Tibial nerve (tissue), 4 donors: ENCODE data around the gene CCDC188. TPM values are rescaled to one million over a fixed set of nuclear protein-coding genes. Genes with fewer than 3 reads are reported as not detected.

Experiments
- DNase-seq, 2 donors: peaks; one replicate each; pipeline ENCODE4 v3.0.0-alpha.2; 2019; ENCODE audit warnings: low spot score in 2 of 2
- H3K27ac ChIP-seq, 4 donors: fragments of 200-600 bp; sonication (generic) in 3 of 4; one replicate each; pipeline ENCODE4 v1.5.1; 2017 to 2019; ENCODE audit warnings: mild to moderate bottlenecking in 1 of 4
- H3K27me3 ChIP-seq, 2 donors: fragments of 200-600 bp; sonication (generic) in 1 of 2; one replicate each; pipeline versions ENCODE4 v1.5.1 to v1.6.0; 2017 to 2019
- H3K36me3 ChIP-seq, 3 donors: fragments of 200-600 bp; sonication (generic); one replicate each; pipeline ENCODE4 v1.5.1; 2018 to 2019
- H3K4me1 ChIP-seq, 4 donors: fragments of 200-600 bp; sonication (generic) in 3 of 4; one replicate each; pipeline ENCODE4 v1.5.1; 2017 to 2019
- H3K4me3 ChIP-seq, 4 donors: fragments of 200-600 bp; sonication (generic) in 3 of 4; one replicate each; pipeline ENCODE4 v1.5.1; 2017 to 2019; ENCODE audit warnings: mild to moderate bottlenecking in 1 of 4, moderate library complexity in 1 of 4
- H3K9me3 ChIP-seq, 4 donors: fragments of 200-600 bp; sonication (generic) in 3 of 4; one replicate each; pipeline ENCODE4 v1.5.1; 2017 to 2019
- CTCF ChIP-seq, 5 experiments: fragments of 200-600 bp in 3 of 5; fragments of 450-650 bp in 2 of 5; sonication (generic) in 3 of 5; IDR thresholded peaks; one replicate each; pipeline ENCODE4 v1.5.1; 2016 to 2019; ENCODE audit warnings: antibody characterized with exemption in 5 of 5, mild to moderate bottlenecking in 3 of 5, moderate library complexity in 2 of 5
- EP300 ChIP-seq, 2 donors: sonication (generic); formaldehyde crosslinking; IDR thresholded peaks; one replicate each; pipeline ENCODE4 v1.6.1; 2017; ENCODE audit warnings: antibody characterized with exemption in 2 of 2, mild to moderate bottlenecking in 1 of 2
- POLR2A ChIP-seq, 2 donors: fragments of 450-650 bp; IDR thresholded peaks; one replicate each; pipeline ENCODE4 v1.6.1; 2017; ENCODE audit warnings: antibody characterized with exemption in 2 of 2, mild to moderate bottlenecking in 2 of 2, moderate library complexity in 2 of 2
- WGBS, 2 donors: methylation state at CpG; one replicate each; pipeline ENCODE4 v1.1.5; 2018; 5-methylcytosine and 5-hydroxymethylcytosine counted together
- total RNA-seq, 4 donors: library from RNA; depleted of rRNA; stranded (reverse); fragments of >200 nt; gene quantifications; one replicate each; pipeline ENCODE4 v1.1.0, GENCODE V29; 2016

Gene CCDC188
- total RNA-seq, 4 donors from 2014 or later = 1.5 to 12.4 (median 6.6) TPM

DNA sequence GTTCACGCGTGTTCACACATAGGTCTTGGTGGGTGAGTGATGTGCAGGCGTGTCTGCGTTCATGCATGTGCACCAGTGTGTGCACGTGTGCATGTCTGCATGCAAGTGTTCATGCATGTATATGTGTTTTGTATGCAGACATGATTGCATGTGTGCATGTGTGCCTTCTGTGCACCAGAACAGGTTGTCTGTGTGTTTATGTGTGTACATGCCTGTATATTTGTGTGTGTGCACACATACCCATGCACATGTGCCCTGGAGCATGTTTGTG lies 14.3 kb downstream of the CCDC188 start:
- TF ChIP-seq EP300 (IDR thresholded peaks at IDR 0.05) = no peak
- no peak for TF ChIP-seq POLR2A (IDR thresholded peaks at IDR 0.05)
- no peak for TF ChIP-seq CTCF (IDR thresholded peaks at IDR 0.05)
- 88 to 98% methylated on average over 5 of the region's 5 CpGs for WGBS, 2 donors
- DNase-seq = no peak
- Histone ChIP-seq H3K4me3 (no peak overlapping the region), H3K36me3 (peaks cover 0 to 28% (median 0%) of the 10 kb centered on the region in 3 donors), H3K9me3 (no peaks in the 10 kb centered on the region), H3K27ac (peak overlapping the region in 3 of 4 donors; percentile 46 to 94 (median 85)), H3K27me3 (no peaks in the 10 kb centered on the region), H3K4me1 (peaks cover 0 to 82% (median 56%) of the 10 kb centered on the region in 4 donors)

DNA sequence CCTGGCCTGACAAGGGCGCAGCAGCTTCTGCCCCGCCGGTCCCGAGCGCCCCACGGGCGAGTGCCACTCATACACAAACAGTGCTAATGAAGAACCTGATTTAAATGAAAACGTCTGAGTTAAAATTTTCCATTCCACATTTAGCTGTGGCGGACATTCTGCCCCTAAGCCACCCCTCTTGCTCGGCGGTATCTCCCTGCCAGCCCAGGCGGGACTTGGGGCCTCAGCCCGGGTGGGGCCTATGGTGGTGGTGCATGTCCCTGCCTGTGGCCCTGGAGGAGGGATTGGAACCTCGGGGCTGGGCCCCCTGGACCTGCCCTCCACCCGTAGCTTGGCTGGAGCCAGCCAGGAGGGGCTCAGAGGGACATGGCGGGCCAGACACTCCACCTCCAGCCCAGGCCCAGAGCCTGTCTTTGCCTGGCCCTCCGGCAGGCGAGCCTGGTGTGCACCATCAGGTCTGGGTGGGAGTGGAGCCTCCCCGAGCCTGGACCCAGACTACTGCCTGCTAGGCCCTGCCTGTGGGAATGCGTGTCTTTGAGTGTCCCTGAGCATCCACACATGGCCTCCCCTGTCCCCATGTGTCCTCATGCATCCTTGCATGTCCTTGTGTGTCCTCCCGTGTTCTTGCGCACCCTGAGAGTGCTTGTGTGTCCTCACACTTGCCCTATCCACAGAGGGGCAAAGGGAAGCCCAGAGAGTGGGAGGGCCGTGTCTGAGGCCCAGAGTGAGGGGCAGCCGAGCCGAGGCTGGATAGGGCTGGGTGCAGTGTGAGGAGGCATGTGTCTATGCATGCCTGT lies 14.9 kb downstream of the CCDC188 start:
- DNase-seq = no peak
- TF ChIP-seq EP300 (IDR thresholded peaks at IDR 0.05) = no peak
- TF ChIP-seq CTCF (IDR thresholded peaks at IDR 0.05) = no peak
- no peak for TF ChIP-seq POLR2A (IDR thresholded peaks at IDR 0.05)
- 76 to 78% methylated on average over 22 of the region's 25 CpGs for WGBS, 2 donors
- H3K4me3 ChIP-seq = no peak overlapping the region
- no peaks in the 10 kb centered on the region for H3K27me3 ChIP-seq
- peaks cover 0 to 82% (median 56%) of the 10 kb centered on the region in 4 donors for H3K4me1 ChIP-seq
- peaks cover 0 to 22% (median 0%) of the 10 kb centered on the region in 3 donors for H3K36me3 ChIP-seq
- H3K27ac ChIP-seq = peak overlapping the region in 3 of 4 donors; percentile 31 to 94 (median 85)
- H3K9me3 ChIP-seq = no peaks in the 10 kb centered on the region

DNA sequence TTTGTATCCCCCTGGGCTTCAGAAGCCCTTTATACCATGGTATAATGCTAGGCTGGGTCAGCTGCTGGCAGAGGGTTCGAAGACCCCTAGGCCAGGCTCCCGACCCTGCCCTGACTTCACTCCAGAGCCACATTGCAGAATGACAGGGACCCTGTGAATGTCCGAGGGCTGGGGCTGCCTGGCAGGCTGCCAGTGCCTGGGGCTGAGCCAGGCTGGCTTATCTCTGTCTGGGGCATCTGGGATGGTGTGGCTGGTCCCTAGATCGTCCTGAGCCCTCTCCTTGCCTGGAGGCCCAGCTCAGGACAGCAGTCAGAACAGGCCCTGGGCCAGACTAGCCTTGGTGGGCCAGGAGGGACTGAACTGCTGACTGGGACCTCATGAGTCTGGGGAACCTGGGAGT lies 15.6 kb downstream of the CCDC188 start:
- Histone ChIP-seq H3K4me3 (no peak overlapping the region), H3K27ac (peak overlapping the region; percentile 31 to 94 (median 67)), H3K9me3 (no peaks in the 10 kb centered on the region), H3K27me3 (no peaks in the 10 kb centered on the region), H3K36me3 (peaks cover 0 to 15% (median 0%) of the 10 kb centered on the region in 3 donors), H3K4me1 (peaks cover 0 to 84% (median 56%) of the 10 kb centered on the region in 4 donors)
- no peak for DNase-seq
- WGBS, 2 donors = 42 to 51% methylated on average over 4 of the region's 4 CpGs
- TF ChIP-seq EP300 (IDR thresholded peaks at IDR 0.05) (no peak), POLR2A (IDR thresholded peaks at IDR 0.05) (no peak)

GRCh38 chr22:20133930-20134549 lies 16.8 kb downstream of the CCDC188 start:
- no peaks in the 10 kb centered on the region for H3K9me3 ChIP-seq
- TF ChIP-seq CTCF (IDR thresholded peaks at IDR 0.05) (no peak), POLR2A (IDR thresholded peaks at IDR 0.05) (no peak), EP300 (IDR thresholded peaks at IDR 0.05) (no peak)
- DNase-seq = no peak
- H3K27me3 ChIP-seq = no peaks in the 10 kb centered on the region
- H3K4me1 ChIP-seq = peaks cover 0 to 84% (median 56%) of the 10 kb centered on the region in 4 donors
- peak overlapping the region in 3 of 4 donors; percentile 23 to 94 (median 85) for H3K27ac ChIP-seq
- WGBS, 2 donors = 72 to 77% methylated on average over 11 to 12 of the region's 12 CpGs
- H3K4me3 ChIP-seq = peak overlapping the region in 2 of 4 donors; percentile 13 to 80
- H3K36me3 ChIP-seq = peaks cover 0 to 3% (median 0%) of the 10 kb centered on the region in 3 donors

DNA sequence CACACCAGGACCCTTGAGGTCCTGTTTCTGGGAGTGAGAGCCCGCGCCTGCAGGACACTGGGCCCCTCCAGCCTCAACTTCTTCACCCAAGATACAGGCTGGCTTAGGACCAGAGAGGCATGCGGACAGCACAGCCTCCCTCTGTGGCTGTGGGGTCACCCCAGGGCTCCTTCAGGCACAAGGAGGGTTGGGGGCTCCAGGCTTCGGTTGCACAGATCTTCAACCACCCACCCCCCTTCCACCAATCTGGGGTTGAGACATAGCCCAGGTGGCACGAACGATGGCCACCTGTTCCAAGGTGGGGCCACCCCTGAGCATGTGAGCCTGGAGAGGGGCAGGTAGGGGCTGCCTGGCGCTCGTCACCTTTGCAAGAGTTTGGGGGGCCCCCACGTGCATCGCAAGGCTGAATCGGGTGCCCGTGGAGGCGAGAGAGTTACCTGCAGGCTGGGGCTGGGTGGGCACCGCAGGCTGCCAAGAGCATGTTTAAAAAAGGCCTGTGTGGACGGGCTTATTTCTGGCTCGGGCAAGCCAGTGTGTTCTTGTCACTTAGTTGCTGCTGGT lies 18.1 kb downstream of the CCDC188 start:
- 57 to 67% methylated on average over 13 to 14 of the region's 16 CpGs for WGBS, 2 donors
- peak overlapping the region; percentile 80 to 99 (median 90) for H3K4me3 ChIP-seq
- H3K9me3 ChIP-seq = no peaks in the 10 kb centered on the region
- peaks cover 0 to 71% (median 49%) of the 10 kb centered on the region in 4 donors for H3K4me1 ChIP-seq
- H3K27me3 ChIP-seq = no peaks in the 10 kb centered on the region
- TF ChIP-seq EP300 (IDR thresholded peaks at IDR 0.05) (no peak), CTCF (IDR thresholded peaks at IDR 0.05) (no peak), POLR2A (IDR thresholded peaks at IDR 0.05) (no peak)
- peaks cover 0 to 4% (median 0%) of the 10 kb centered on the region in 3 donors for H3K36me3 ChIP-seq
- no peak for DNase-seq
- peak overlapping the region; percentile 66 to 94 (median 80) for H3K27ac ChIP-seq
